ENCODE results near the gene PALLD.

The PALLD gene

DNA sequence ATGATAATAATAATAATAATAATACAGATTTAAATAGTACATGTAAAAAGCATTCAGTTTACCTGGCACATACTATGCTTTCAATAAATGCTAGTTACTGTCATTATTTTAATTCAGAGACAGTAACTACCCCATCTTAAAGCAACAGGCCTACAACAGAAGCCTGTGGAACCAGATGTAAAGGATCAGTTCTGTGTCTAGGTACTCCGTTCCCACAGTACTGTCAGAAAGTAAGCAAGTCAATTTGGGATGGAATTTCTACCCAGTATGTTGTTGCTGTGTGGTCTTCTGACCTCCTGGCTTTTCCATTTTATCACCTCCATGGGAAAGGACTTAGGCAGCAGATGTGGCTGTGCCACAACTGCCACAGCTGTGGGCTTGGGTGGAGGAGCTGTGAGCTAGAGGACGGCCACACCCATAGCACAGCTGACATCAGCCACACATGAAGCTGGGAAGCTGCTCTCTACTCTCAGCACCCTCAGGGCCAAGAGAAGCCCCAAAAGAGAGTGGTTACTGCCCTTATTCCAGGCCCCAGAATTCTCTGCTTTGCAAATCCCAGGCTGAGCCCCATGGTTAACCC, 410.4 kb downstream of the PALLD start:
- TF ChIP-seq GATA3 (IDR thresholded peaks at IDR 0.05; ENCODE audit: low read depth, low read length) = no peak
- TF ChIP-seq GATA2 (IDR thresholded peaks at IDR 0.05; ENCODE audit: low read depth, low read length) = no peak

DNA sequence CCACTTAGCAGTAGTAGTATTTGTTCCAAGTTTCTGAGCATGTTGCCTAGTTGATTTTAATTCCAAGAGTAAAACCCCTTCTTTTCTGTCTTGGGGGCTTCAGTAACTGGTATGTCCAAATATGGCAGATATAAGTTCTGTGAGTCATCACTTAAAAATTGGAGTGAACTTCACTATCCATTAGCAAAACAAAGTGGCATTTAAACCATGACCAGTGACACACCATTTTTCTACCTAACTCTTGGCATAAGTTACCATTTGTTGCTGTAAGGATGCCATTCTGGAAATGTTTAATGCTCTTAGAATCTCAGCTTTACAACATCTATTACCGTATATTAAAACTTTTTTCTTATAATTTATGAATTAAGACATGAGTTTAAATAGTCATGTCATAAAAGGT, 411.2 kb downstream of the PALLD start:
- TF ChIP-seq GATA3 (IDR thresholded peaks at IDR 0.05; ENCODE audit: low read depth, low read length) (no peak), GATA2 (IDR thresholded peaks at IDR 0.05; ENCODE audit: low read depth, low read length) (no peak)

DNA sequence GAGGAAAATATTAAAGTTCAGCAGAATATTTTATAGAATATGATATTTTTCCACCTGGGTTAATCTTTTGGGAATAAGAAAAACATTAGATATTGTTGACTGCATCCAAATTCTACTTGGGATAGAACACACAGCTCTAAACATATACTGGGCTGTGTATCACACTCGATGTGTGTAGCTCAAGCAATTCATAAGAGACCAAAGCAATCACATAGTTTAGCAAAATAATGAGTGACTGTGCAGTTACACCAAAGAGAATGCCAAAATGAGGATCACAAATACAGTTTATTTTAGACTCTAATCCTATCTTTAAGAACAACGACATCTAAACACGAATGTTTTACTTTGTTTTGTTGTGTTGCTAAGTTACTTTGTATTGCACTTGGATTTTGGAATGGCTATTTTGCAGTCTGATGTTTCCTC, 412.0 kb downstream of the PALLD start:
- TF ChIP-seq GATA2 (IDR thresholded peaks at IDR 0.05; ENCODE audit: low read depth, low read length) = no peak
- TF ChIP-seq GATA3 (IDR thresholded peaks at IDR 0.05; ENCODE audit: low read depth, low read length) = no peak

DNA sequence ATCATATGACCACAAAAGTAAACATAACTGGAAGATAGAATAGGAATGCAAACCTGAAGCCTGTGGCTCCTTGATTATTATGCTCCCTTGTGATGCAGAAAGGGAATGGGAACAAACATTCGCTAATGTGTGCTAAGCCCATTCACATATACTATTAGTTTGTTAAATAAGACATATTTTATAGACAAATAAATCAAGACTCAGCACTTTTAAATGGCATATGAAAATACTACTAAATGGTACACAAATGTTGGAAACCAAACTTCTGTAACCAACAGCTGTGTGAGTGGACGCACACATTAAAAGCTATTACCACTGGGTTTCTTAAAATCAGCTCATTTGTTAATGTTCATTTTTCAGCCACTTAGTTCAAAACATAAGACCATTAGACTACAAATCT, 417.2 kb downstream of the PALLD start:
- TF ChIP-seq GATA2 (IDR thresholded peaks at IDR 0.05; ENCODE audit: low read depth, low read length) (no peak), GATA3 (IDR thresholded peaks at IDR 0.05; ENCODE audit: low read depth, low read length) (no peak)

DNA sequence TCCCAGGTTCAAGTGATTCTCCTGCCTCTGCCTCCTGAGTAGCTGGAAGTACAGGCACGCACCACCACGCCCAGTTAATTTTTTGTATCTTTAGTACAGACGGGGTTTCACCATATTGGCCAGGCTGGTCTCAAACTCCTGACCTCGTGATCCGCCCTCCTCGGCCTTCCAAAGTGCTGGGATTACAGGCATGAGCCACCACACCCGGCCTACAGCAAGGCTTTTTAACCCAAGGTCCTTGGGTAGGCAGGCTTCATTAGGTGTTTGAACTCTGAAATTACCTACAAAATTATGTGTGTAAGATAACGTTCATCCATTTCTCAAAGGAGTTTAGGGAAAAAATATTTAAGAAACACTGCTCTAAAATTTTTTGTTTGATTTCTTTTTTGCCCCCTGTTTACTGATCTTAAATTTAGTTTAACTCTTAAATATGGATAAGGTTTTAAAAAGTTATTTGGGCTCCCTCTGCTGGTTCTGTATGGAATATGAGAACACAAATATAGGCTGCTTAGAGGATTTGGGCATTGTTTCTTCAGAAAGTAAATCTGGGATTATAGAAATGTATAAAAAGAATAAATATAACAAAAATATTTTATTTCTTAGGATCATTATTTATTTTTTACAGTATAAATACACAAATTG, 420.4 kb downstream of the PALLD start:
- TF ChIP-seq GATA3 (IDR thresholded peaks at IDR 0.05; ENCODE audit: low read depth, low read length) (no peak), GATA2 (IDR thresholded peaks at IDR 0.05; ENCODE audit: low read depth, low read length) (no peak)

GRCh38 chr4:168919706-168920324, 423.0 kb downstream of the PALLD start:
- TF ChIP-seq GATA3 (IDR thresholded peaks at IDR 0.05; ENCODE audit: low read depth, low read length) = no peak
- TF ChIP-seq GATA2 (IDR thresholded peaks at IDR 0.05; ENCODE audit: low read depth, low read length) = peak; percentile 43

DNA sequence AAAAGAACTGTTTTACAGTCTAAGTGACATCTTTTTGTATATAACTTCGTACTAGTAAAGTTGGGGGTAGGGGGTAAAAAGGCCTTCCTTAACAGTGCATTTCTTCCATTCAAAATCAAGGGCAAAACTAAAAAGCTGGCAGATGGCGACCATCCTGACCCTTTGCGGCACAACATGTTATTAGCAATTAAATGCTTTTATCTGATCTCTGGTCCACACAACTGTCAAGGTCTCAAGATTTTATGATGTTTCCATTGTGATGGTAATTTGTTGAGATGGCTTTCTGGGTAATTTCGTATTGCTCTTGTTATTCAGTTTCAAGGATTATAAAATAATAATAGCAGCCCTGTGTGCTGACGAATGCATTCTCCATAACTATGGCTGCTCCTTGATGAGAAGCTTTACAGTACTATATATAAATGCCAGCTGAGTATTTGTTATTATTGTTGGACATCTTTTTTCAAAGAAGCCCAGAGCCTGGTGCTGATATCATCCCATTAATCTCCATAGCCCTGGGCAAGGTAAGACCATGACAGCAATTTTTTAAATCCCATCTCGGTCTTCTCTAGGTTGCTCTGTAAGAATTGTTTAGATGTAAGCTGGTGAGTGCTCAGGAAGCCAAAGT, 423.7 kb downstream of the PALLD start:
- TF ChIP-seq GATA3 (IDR thresholded peaks at IDR 0.05; ENCODE audit: low read depth, low read length) (peak; percentile 97), GATA2 (IDR thresholded peaks at IDR 0.05; ENCODE audit: low read depth, low read length) (peak; percentile 78)

GRCh38 chr4:168923526-168924194, 426.8 kb downstream of the PALLD start:
- TF ChIP-seq GATA3 (IDR thresholded peaks at IDR 0.05; ENCODE audit: low read depth, low read length) (no peak), GATA2 (IDR thresholded peaks at IDR 0.05; ENCODE audit: low read depth, low read length) (no peak)

- TF ChIP-seq GATA2 (IDR thresholded peaks at IDR 0.05; ENCODE audit: low read depth, low read length) = no peak
- no peak for TF ChIP-seq GATA3 (IDR thresholded peaks at IDR 0.05; ENCODE audit: low read depth, low read length)
Observed at GRCh38 chr4:168924667-168925066, 427.8 kb downstream of the PALLD start.

GRCh38 chr4:168925789-168926490, 429.1 kb downstream of the PALLD start:
- no peak for TF ChIP-seq GATA2 (IDR thresholded peaks at IDR 0.05; ENCODE audit: low read depth, low read length)
- no peak for TF ChIP-seq GATA3 (IDR thresholded peaks at IDR 0.05; ENCODE audit: low read depth, low read length)

DNA sequence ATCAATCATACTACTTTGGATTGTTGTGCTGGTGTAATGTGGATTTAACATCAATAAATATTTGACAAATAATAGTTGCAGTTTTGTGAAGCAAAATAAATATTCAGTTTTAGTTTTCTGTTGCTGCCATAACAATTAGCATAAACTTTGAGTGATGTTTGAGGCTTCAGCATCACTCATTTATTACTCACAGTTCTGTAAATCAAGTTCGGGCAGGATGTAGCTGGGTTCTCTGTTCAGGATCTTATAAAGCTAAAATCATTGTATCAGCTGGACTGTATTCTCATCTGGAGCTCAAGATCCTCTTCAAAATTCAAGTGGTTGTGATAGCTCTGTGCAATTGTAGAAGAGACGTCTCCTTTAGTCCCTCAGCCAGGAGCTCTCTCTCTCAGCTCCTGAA, 431.5 kb downstream of the PALLD start:
- no peak for TF ChIP-seq GATA3 (IDR thresholded peaks at IDR 0.05; ENCODE audit: low read depth, low read length)
- TF ChIP-seq GATA2 (IDR thresholded peaks at IDR 0.05; ENCODE audit: low read depth, low read length) = no peak

GRCh38 chr4:168928875-168929274, 432.0 kb downstream of the PALLD start:
- no peak for TF ChIP-seq GATA3 (IDR thresholded peaks at IDR 0.05; ENCODE audit: low read depth, low read length)
- no peak for TF ChIP-seq GATA2 (IDR thresholded peaks at IDR 0.05; ENCODE audit: low read depth, low read length)

- TF ChIP-seq GATA2 (IDR thresholded peaks at IDR 0.05; ENCODE audit: low read depth, low read length) (no peak), GATA3 (IDR thresholded peaks at IDR 0.05; ENCODE audit: low read depth, low read length) (no peak)
Observed at GRCh38 chr4:168930413-168931196, 433.8 kb downstream of the PALLD start.
